Astrocyte of the cerebellum (primary cell): Measurements from ENCODE around the gene TSGA10IP.

Experiments
- DNase-seq: peaks from one replicate; pipeline ENCODE4 v3.0.0-alpha.2; 2011; ENCODE audit warnings: low read depth
- H3K4me3 ChIP-seq: 2 replicates; pipeline ENCODE4 v1.5.1; 2011; ENCODE audit warnings: mild to moderate bottlenecking, low read depth, low read length, moderate library complexity
- CTCF ChIP-seq: IDR thresholded peaks from 2 replicates; pipeline ENCODE4 v1.5.1; 2012; ENCODE audit warnings: low read length, low read depth, moderate library complexity, mild to moderate bottlenecking; ENCODE audit errors: missing control alignments
- in situ Hi-C: cut with HindIII; loops from 2 replicates; pipeline ENCODE4 v1.10.0; 2017; ENCODE audit warnings: low sequenced_read_pairs

Gene TSGA10IP

DNA sequence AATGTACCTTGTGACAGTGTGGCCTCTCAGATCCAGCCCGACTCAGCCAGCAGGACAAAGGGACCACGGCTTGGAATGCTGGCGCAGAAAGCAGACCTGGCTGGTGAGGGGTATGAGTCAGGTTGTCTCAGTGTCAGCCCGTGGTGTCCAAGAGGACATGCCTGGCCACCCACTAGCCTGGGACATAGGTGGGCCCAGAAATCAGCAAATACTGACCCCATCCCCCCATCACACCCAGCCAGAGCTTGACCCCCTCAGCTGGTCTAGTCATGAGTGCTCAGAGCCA is 61.6 kb downstream of the TSGA10IP start:
- DNase-seq: no peak
- in situ Hi-C loops: no loop called here
- no peak for TF ChIP-seq CTCF
- no peak overlapping the region for H3K4me3 ChIP-seq

- no peak for DNase-seq
- H3K4me3 ChIP-seq: no peak overlapping the region
- in situ Hi-C loops: no loop called here
- TF ChIP-seq CTCF: no peak
Measured at GRCh38 chr11:66007201-66007634, 61.9 kb downstream of the TSGA10IP start.

- DNase-seq: no peak
- TF ChIP-seq CTCF: no peak
- in situ Hi-C loops: no loop called here
- H3K4me3 ChIP-seq: no peak overlapping the region
Measured at GRCh38 chr11:66008095-66008467, 62.8 kb downstream of the TSGA10IP start.

DNA sequence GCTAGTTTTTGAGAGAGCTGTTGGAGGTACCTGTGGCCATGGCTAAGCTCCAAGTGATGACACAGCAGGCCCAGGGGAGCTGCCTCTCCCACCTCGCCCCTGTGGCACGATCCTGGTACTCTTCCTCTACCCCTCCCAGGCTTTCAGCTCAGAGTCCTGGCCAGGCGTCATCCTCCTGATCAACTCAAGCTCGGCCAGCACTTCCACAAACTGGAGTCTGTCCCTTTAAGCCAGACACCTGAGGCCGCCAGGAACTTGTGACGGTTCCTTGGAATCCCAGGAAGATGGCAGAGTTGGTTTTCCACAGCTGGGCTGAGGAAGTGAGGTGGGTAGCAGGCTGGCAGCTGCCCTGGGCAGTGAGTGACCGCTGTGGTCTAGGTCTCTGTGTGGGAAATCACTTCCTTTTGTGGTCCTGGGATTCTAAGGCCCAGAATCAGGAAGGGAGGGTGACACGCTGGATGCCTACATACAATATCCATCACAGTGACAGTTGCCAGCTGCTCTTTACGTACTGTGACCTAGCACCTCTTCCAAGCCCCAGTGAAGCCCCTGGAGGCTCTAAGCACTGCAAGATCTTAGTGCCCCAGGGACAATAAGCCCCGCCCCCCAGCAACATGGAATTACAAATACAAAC is 63.3 kb downstream of the TSGA10IP start:
- in situ Hi-C loops: no loop called here
- no peak overlapping the region for H3K4me3 ChIP-seq
- no peak for DNase-seq
- no peak for TF ChIP-seq CTCF
